Hepatic stellate cell (primary cell): ENCODE data around the gene BBIP1.

Experiments
- DNase-seq: peaks from one replicate; pipeline ENCODE4 v3.0.0; 2011; ENCODE audit warnings: low spot score

BBIP1 gene

GRCh38 chr10:110918643-110919348 is at the start of gene BBIP1:
Gene BBIP1, minus strand, starts transcription at chr10:110919180. Its CDS starts 1,023 bp downstream, at chr10:110918157.
- peak; percentile 89 for DNase-seq

DNA sequence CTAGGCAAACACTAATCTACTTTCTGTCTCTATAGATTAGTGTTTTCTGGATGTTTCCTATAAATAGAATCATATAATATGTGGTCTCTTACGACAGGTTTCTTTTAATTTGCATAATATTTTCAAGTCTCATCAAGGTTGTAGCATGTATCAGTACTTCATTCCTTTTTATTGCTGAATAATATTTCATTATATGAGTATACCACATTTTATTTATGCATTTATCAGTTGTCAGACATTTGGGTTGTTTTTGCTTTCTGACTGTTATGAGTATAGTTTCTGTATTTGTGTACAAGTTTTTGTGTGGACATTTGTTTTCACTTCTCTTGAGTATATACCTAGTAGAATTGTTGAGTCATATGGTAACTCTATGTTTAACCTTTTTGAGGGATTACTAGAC is 48.7 kb upstream of the BBIP1 start:
- DNase-seq = no peak

DNA sequence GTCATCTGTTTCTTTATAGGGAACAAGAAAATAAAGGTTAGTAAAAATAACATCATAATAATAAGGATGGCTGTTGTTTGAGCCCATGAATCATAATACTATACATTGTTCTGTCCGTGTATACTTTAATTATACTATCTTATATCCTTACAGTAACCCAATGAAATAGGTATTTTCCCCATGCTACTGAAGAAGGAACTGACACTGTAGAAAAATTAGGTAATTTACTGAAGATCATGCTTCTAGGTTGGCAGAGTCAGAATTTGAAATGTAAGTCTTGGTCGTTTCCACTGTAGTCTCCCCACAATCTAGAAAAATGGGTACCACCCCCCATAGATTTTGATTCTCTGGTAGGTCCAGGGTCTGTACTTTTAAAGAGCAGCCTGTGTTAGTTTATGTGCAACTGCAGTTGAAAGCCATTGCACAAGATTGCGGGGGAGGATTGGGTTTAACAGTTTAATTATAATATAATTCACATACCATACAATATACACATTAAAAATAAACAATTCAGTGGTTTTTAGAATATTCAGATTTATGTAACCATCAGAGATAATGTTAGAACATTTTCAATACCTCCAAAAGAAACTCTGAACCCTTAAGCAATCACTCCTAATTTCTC is 48.1 kb upstream of the BBIP1 start:
- DNase-seq = no peak

- no peak for DNase-seq
Observed at GRCh38 chr10:110966146-110966545, 47.2 kb upstream of the BBIP1 start.

- DNase-seq = no peak
Observed at GRCh38 chr10:110965216-110965615, 46.2 kb upstream of the BBIP1 start.

GRCh38 chr10:110964681-110965080 is 45.7 kb upstream of the BBIP1 start:
- DNase-seq = no peak

- DNase-seq = no peak
Observed at GRCh38 chr10:110963162-110963561, 44.2 kb upstream of the BBIP1 start.

GRCh38 chr10:110962443-110962842 is 43.5 kb upstream of the BBIP1 start:
- no peak for DNase-seq

GRCh38 chr10:110960333-110960712 is 41.3 kb upstream of the BBIP1 start:
- no peak for DNase-seq

GRCh38 chr10:110959379-110960332 is 40.7 kb upstream of the BBIP1 start:
- no peak for DNase-seq

DNA sequence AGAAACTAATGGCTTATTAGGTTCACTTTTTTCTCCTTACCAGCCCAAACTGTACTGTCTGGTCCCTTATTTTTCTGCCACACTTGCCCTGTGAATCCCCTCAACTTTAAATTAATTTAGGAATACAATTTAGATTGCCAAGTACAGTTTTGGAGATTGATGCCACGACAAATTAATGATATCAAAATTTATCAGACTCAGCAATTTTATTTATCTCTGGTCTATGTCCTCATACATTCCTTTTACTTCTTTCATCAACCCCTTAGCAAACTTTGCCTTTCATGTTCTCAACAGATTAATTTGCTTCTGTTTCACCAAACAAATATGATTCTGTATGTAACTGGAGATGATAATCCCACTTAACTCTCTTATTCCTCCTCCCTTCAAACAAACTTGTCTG is 38.6 kb upstream of the BBIP1 start:
- DNase-seq = no peak

DNA sequence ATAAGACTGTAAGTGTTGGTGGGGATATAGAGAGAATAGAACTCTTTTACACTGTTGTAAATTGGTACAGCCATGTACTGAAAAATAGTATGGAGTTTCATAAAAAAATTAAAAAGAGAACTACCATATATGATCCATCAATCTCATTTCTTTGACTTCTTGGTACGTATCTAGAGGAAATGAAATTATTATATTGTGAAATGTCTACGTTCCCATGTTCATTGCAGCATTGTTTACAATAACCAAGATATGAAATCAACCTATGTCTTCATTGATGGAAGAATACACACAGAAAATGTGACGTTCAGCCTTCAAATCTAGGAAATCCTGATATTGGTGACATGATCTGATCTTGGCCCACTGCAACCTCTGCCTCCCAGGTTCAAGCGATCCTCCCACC is 32.4 kb upstream of the BBIP1 start:
- no peak for DNase-seq

- DNase-seq = no peak
Observed at GRCh38 chr10:110947061-110947595, 28.1 kb upstream of the BBIP1 start.

- DNase-seq = no peak
Observed at GRCh38 chr10:110946496-110946895, 27.5 kb upstream of the BBIP1 start.

DNA sequence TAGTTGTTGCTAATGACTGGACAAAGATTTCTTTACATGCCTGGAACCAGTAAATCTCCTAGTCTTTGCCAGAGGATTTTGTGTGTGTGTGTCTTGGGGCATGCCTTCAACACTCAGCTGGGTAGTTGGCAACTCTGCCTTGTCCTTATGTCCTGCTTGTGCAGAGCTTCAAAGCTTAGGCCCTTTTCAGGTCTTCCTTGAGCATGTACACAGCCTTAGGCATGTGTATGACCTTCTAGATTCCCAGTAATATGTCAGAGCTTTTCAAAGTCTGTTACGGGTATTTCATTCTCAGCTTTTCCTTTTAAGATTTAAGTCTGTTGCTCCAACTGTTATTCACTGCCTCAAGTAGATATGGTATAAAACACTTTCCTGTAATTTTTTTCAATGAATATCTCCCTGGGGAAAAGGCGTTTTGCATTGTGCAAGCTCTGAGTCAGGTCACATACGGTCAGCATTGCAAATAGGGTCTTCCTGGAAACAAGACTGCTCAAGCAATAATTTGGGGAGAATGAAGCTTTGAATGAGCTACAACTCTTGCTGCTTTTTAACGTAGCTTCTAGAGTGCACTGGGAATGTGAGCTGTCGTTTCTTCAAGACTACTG is 25.9 kb upstream of the BBIP1 start:
- no peak for DNase-seq

DNA sequence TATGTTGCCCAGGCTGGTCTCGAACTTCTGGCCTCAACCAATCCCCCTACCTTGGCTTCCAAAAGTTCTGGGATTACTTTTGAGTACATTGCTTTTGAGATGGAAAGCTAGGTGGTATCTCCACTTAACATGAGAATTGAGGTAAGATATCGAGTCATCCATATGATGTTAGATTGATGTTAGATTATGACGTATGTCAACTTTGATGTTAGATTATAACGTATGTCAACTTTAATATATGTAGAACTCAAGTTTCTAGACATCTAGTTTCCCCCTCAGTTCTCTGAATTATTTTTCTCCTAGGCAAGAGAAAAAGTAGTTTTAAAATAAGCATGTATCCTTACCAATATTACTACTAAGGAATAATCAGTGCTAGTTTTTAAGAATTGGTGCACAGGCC is 20.4 kb upstream of the BBIP1 start:
- DNase-seq = no peak

GRCh38 chr10:110936757-110937156 is 17.8 kb upstream of the BBIP1 start:
- DNase-seq = no peak

DNA sequence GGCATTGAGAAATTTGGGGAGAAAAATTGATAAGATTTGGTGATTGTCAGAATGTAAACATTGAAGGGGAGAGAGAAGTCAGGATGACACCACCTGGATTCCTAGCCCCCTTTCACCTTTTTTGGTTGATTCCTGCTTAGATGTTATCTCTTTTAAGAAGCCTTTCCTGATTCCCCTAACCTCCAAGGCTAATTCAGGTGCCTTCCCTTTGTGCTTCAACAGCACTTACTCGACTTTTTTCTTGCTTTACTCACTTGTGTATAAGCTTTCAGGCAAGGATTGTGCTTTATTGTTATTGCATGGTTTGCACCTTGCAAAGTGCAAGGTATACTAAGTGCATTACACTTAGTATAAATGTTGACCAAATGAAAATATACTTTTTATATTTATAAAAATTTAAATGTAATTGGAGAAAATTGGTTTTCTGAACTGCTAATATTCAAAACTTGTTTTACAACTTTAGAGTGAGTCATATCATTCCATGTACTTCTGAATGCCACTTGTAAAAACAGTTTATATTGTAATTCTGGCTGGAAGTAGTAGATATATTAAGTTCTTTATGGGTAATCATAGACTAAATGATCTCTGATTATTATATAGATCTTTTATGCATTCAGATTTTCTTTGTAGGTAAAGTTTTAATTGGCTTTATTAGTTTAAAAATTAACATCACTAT is 13.7 kb upstream of the BBIP1 start:
- no peak for DNase-seq

GRCh38 chr10:110931769-110932381 is 12.9 kb upstream of the BBIP1 start:
- DNase-seq = no peak

- DNase-seq = no peak
Observed at GRCh38 chr10:110927461-110927860, 8.5 kb upstream of the BBIP1 start.

- no peak for DNase-seq
Observed at GRCh38 chr10:110923856-110924493, 5.0 kb upstream of the BBIP1 start.
